Neuronal stem cell (in vitro differentiated cells): ENCODE results near the gene UNK.

Experiments
- DNase-seq: peaks from one replicate; pipeline ENCODE4 v3.0.0-alpha.2; 2013; ENCODE audit warnings: low spot score
- H2AFZ ChIP-seq: one replicate; pipeline ENCODE4 v1.6.1; 2013; ENCODE audit warnings: mild to moderate bottlenecking, low read length, inconsistent platforms
- H2AK5ac ChIP-seq: 2 replicates; pipeline ENCODE4 v1.6.1; 2013; ENCODE audit warnings: low read depth, mild to moderate bottlenecking, inconsistent platforms, low read length, moderate library complexity, mixed read lengths
- H2BK120ac ChIP-seq: 2 replicates; pipeline ENCODE4 v1.6.1; 2013; ENCODE audit warnings: low read depth, mild to moderate bottlenecking, inconsistent platforms, low read length, moderate library complexity, mixed read lengths
- H2BK12ac ChIP-seq: one replicate; pipeline ENCODE4 v1.6.1; 2013; ENCODE audit warnings: low read length, inconsistent platforms
- H2BK15ac ChIP-seq: 2 replicates; pipeline ENCODE4 v1.6.1; 2013; ENCODE audit warnings: mild to moderate bottlenecking, low read length, inconsistent platforms, mixed read lengths
- H2BK5ac ChIP-seq: one replicate; pipeline ENCODE4 v1.6.1; 2013; ENCODE audit warnings: inconsistent platforms, mild to moderate bottlenecking, low read length, moderate library complexity
- H3K14ac ChIP-seq: one replicate; pipeline ENCODE4 v1.6.1; 2013; ENCODE audit warnings: low read length, inconsistent platforms
- H3K18ac ChIP-seq: 2 replicates; pipeline ENCODE4 v1.6.1; 2013; ENCODE audit warnings: low read length, inconsistent platforms
- H3K23ac ChIP-seq: 2 replicates; pipeline ENCODE4 v1.6.1; 2013; ENCODE audit warnings: low read depth, mild to moderate bottlenecking, mixed read lengths, low read length, inconsistent platforms; ENCODE audit not compliant: poor library complexity
- H3K27ac ChIP-seq: replicated peaks from 3 replicates; pipeline ENCODE4 v1.5.1; 2013; ENCODE audit warnings: low read length, inconsistent platforms
- H3K27me3 ChIP-seq, 3 experiments: 2 replicates each; pipeline ENCODE4 v1.6.1; 2013; ENCODE audit warnings: low read length in 3 of 3, mild to moderate bottlenecking in 2 of 3, inconsistent platforms in 1 of 3, low read depth in 1 of 3, mixed read lengths in 1 of 3, moderate library complexity in 1 of 3; ENCODE audit not compliant: control insufficient read depth in 3 of 3, insufficient read depth in 3 of 3
- H3K36me3 ChIP-seq, 2 donors: replicated peaks in 1 of 2; 2 replicates each; pipeline ENCODE4 v1.6.1; 2013; ENCODE audit warnings: low read length in 2 of 2; ENCODE audit not compliant: control insufficient read depth in 2 of 2, insufficient read depth in 2 of 2
- H3K4ac ChIP-seq: 2 replicates; pipeline ENCODE4 v1.6.1; 2013; ENCODE audit warnings: inconsistent platforms, mild to moderate bottlenecking, low read length, moderate library complexity
- H3K4me1 ChIP-seq, 2 donors: 1 replicate in 1 of 2; 2 replicates in 1 of 2; pipeline ENCODE4 v1.6.1; 2013; ENCODE audit warnings: low read length in 2 of 2, low read depth in 1 of 2; ENCODE audit not compliant: control insufficient read depth in 2 of 2, insufficient read depth in 1 of 2
- H3K4me2 ChIP-seq: one replicate; pipeline ENCODE4 v1.6.1; 2013; ENCODE audit warnings: mild to moderate bottlenecking, low read length, inconsistent platforms; ENCODE audit not compliant: insufficient read depth, poor library complexity, severe bottlenecking
- H3K4me3 ChIP-seq, 2 donors: 2 replicates each; pipeline ENCODE4 v1.5.1; 2013; ENCODE audit warnings: low read length in 2 of 2, mild to moderate bottlenecking in 2 of 2, inconsistent platforms in 1 of 2, moderate library complexity in 1 of 2
- H3K79me1 ChIP-seq: one replicate; pipeline ENCODE4 v1.6.1; 2013; ENCODE audit warnings: low read depth, mild to moderate bottlenecking, inconsistent platforms, low read length, moderate library complexity
- H3K9ac ChIP-seq: one replicate; pipeline ENCODE4 v1.6.1; 2013; ENCODE audit warnings: mild to moderate bottlenecking, low read depth, low read length, inconsistent platforms; ENCODE audit not compliant: poor library complexity
- H3K9me3 ChIP-seq, 2 donors: replicated peaks in 1 of 2; 2 replicates each; pipeline versions ENCODE3 to v1.6.1; 2013; ENCODE audit warnings: low read length in 2 of 2, mild to moderate bottlenecking in 2 of 2, inconsistent platforms in 1 of 2, low read depth in 1 of 2, mixed read lengths in 1 of 2, moderate library complexity in 1 of 2; ENCODE audit not compliant: control insufficient read depth in 2 of 2, insufficient read depth in 1 of 2
- H4K8ac ChIP-seq: one replicate; pipeline ENCODE4 v1.6.1; 2013; ENCODE audit warnings: low read depth, mild to moderate bottlenecking, inconsistent platforms, low read length, moderate library complexity
- H4K91ac ChIP-seq: one replicate; pipeline ENCODE4 v1.6.1; 2013; ENCODE audit warnings: low read length, low read depth, mild to moderate bottlenecking, inconsistent platforms; ENCODE audit not compliant: poor library complexity
- WGBS, 2 donors: extraction: QIAGEN DNeasy Blood & Tissue Kit; methylation state at CpG; one replicate each; pipeline ENCODE4 v1.1.7; 2013; ENCODE audit warnings: missing lambda C conversion rate in 2 of 2, mixed read lengths in 1 of 2; ENCODE audit not compliant: insufficient read length in 2 of 2, insufficient replicate concordance in 1 of 2; ENCODE audit errors: extremely low coverage in 2 of 2; 5-methylcytosine and 5-hydroxymethylcytosine counted together

UNK gene

GRCh38 chr17:75825748-75826370 is 41.3 kb downstream of the UNK start:
- no peak overlapping the region for H3K4ac ChIP-seq
- peak overlapping the region; percentile 77 for H3K23ac ChIP-seq
- peaks cover 10 to 11% of the 10 kb centered on the region in 2 donors for H3K4me1 ChIP-seq
- DNase-seq, result no peak
- no peak overlapping the region for H3K4me2 ChIP-seq
- no peak overlapping the region for H3K27ac ChIP-seq
- H2BK15ac ChIP-seq, result no peak overlapping the region
- H4K8ac ChIP-seq, result no peak overlapping the region
- no peaks in the 10 kb centered on the region for H3K27me3 ChIP-seq
- no peak overlapping the region for H2BK12ac ChIP-seq
- H3K9ac ChIP-seq, result no peak overlapping the region
- H3K9me3 ChIP-seq, result no peaks in the 10 kb centered on the region
- H2AFZ ChIP-seq, result no peak overlapping the region
- no CpG with 5 or more reads among the region's 12 CpGs for WGBS, 2 donors
- H3K4me3 ChIP-seq, result no peak overlapping the region
- no peak overlapping the region for H3K14ac ChIP-seq
- H2BK120ac ChIP-seq, result no peak overlapping the region
- no peak overlapping the region for H2BK5ac ChIP-seq
- peaks cover 9% of the 10 kb centered on the region for H3K79me1 ChIP-seq
- peaks cover 39 to 56% of the 10 kb centered on the region in 2 donors for H3K36me3 ChIP-seq
- no peak overlapping the region for H2AK5ac ChIP-seq
- H4K91ac ChIP-seq, result no peak overlapping the region
- H3K18ac ChIP-seq, result no peak overlapping the region

GRCh38 chr17:75826561-75827307 is 42.1 kb downstream of the UNK start:
- H3K79me1 ChIP-seq, result peaks cover 9% of the 10 kb centered on the region
- no peak overlapping the region for H4K91ac ChIP-seq
- no peak overlapping the region for H3K14ac ChIP-seq
- H2AFZ ChIP-seq, result no peak overlapping the region
- H3K23ac ChIP-seq, result peak overlapping the region; percentile 97
- no peak overlapping the region for H2BK120ac ChIP-seq
- H3K4ac ChIP-seq, result no peak overlapping the region
- H2BK15ac ChIP-seq, result no peak overlapping the region
- H3K9me3 ChIP-seq, result no peaks in the 10 kb centered on the region
- peaks cover 31 to 47% of the 10 kb centered on the region in 2 donors for H3K36me3 ChIP-seq
- H2AK5ac ChIP-seq, result peak overlapping the region; percentile 98
- H2BK12ac ChIP-seq, result peak overlapping the region; percentile 81
- H4K8ac ChIP-seq, result peak overlapping the region; percentile 65
- peak overlapping the region; percentile 64 for H3K27ac ChIP-seq
- no peaks in the 10 kb centered on the region for H3K27me3 ChIP-seq
- peak overlapping the region; percentile 59 for H2BK5ac ChIP-seq
- peak overlapping the region; percentile 44 for H3K18ac ChIP-seq
- peak overlapping the region; percentile 67 for H3K9ac ChIP-seq
- H3K4me3 ChIP-seq, result no peak overlapping the region
- H3K4me2 ChIP-seq, result no peak overlapping the region
- peaks cover 10 to 11% of the 10 kb centered on the region in 2 donors for H3K4me1 ChIP-seq
- DNase-seq, result no peak
- no CpG with 5 or more reads among the region's 14 CpGs for WGBS, 2 donors

- Histone ChIP-seq H3K14ac (peak overlapping the region; percentile 92), H2BK120ac (peak overlapping the region; percentile 14), H3K9me3 (no peaks in the 10 kb centered on the region), H3K27ac (peak overlapping the region; percentile 64), H2AFZ (peak overlapping the region; percentile 53), H3K18ac (peak overlapping the region; percentile 99), H2BK15ac (peak overlapping the region; percentile 55), H2BK12ac (peak overlapping the region; percentile 81), H3K79me1 (peaks cover 7% of the 10 kb centered on the region), H3K4me2 (peak overlapping the region; percentile 57), H3K4me3 (peak overlapping the region in 1 of 2 donors; percentile 67), H3K4me1 (peaks cover 11 to 14% of the 10 kb centered on the region in 2 donors), H4K91ac (no peak overlapping the region), H3K23ac (peak overlapping the region; percentile 97), H3K36me3 (peaks cover 24 to 39% of the 10 kb centered on the region in 2 donors), H3K4ac (peak overlapping the region; percentile 61), H2BK5ac (peak overlapping the region; percentile 59), H3K9ac (peak overlapping the region; percentile 92), H2AK5ac (peak overlapping the region; percentile 98), H4K8ac (peak overlapping the region; percentile 97), H3K27me3 (no peaks in the 10 kb centered on the region)
- no CpG with 5 or more reads among the region's 21 CpGs for WGBS, 2 donors
- peak; percentile 69 for DNase-seq
These were observed 42.9 kb downstream of the UNK start for GRCh38 chr17:75827308-75828075.

GRCh38 chr17:75828076-75828400 is 43.4 kb downstream of the UNK start:
- no peak for DNase-seq
- Histone ChIP-seq H2BK12ac (no peak overlapping the region), H3K14ac (no peak overlapping the region), H3K9me3 (no peaks in the 10 kb centered on the region), H3K36me3 (peaks cover 20 to 34% of the 10 kb centered on the region in 2 donors), H2BK15ac (no peak overlapping the region), H3K4me2 (peak overlapping the region; percentile 57), H2BK5ac (no peak overlapping the region), H3K18ac (peak overlapping the region; percentile 99), H3K23ac (peak overlapping the region; percentile 97), H4K8ac (peak overlapping the region; percentile 97), H2AK5ac (peak overlapping the region; percentile 9), H3K27me3 (no peaks in the 10 kb centered on the region), H2AFZ (peak overlapping the region; percentile 53), H3K9ac (peak overlapping the region; percentile 65), H2BK120ac (peak overlapping the region; percentile 14), H3K4ac (no peak overlapping the region), H4K91ac (no peak overlapping the region), H3K27ac (no peak overlapping the region), H3K4me3 (no peak overlapping the region), H3K4me1 (peaks cover 11 to 18% of the 10 kb centered on the region in 2 donors), H3K79me1 (peaks cover 7% of the 10 kb centered on the region)
- WGBS, 2 donors, result no CpG with 5 or more reads among the region's 11 CpGs
